LNCAP (cell line): ENCODE results near the gene TCF3.

Experiments used
- TF ChIP-seq, protein P1 (sequence below): fragments of 450-650 bp; IDR thresholded peaks from 2 replicates; pipeline ENCODE4 v1.5.1; 2017; ENCODE audit warnings: mild to moderate bottlenecking

Gene TCF3

DNA sequence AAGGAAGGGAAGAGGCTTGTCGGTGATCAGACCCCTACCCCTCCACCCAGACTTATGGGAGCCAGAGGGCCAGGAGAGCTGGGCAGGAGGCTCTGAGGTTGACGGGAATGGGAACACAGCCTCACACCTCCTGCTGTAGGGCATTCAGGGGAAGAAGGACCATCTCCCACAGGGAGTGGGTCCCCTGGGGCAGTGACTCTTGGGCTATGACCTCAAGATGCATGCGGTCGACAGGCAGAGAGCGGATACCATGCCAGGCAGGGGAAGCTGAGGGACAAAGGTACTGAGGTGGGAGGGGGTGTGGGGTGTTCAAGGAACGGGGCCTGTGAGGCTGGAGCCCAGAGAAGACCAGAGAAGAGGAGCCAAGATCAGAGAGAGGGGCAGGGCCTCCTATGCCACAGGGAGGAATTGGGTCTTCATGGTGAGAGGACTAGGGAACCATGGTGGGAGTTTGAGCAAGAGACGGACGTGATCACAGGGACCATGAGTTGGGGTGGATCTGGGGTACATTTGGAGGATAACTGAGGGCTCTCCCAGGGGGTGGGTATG, 4.6 kb upstream of the TCF3 start:
- TF ChIP-seq, protein P1, sequence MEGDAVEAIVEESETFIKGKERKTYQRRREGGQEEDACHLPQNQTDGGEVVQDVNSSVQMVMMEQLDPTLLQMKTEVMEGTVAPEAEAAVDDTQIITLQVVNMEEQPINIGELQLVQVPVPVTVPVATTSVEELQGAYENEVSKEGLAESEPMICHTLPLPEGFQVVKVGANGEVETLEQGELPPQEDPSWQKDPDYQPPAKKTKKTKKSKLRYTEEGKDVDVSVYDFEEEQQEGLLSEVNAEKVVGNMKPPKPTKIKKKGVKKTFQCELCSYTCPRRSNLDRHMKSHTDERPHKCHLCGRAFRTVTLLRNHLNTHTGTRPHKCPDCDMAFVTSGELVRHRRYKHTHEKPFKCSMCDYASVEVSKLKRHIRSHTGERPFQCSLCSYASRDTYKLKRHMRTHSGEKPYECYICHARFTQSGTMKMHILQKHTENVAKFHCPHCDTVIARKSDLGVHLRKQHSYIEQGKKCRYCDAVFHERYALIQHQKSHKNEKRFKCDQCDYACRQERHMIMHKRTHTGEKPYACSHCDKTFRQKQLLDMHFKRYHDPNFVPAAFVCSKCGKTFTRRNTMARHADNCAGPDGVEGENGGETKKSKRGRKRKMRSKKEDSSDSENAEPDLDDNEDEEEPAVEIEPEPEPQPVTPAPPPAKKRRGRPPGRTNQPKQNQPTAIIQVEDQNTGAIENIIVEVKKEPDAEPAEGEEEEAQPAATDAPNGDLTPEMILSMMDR = no peak

DNA sequence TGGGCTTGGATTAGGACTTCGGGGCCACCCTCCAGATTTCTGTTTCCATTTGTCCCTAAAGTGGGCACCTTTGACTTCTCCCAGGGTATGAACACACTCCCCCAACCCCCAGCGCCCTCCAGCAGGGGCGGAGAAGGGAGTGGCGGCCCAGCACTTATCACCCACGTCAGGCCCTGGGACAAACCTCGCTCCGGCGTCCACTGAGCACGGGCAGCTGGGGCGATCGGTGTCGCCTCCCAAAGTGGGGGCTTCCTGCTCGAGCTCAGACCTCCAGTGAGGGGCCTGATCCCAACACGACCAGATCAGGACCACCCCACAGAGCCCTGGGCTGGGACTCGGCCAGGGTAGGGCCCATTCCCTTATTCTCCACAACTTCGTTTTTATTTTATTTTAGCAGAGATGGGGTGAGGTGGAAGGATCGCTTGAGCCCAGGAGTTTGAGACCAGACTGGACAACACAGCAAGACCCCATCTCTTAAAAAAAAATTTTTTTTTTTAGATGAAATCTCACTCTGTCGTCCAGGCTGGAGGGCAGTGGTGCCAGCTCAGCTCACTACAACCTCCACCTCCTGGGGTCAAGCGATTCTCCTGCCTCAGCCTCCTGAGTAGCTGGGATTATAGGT, 3.7 kb upstream of the TCF3 start:
- TF ChIP-seq, protein P1 = no peak

DNA sequence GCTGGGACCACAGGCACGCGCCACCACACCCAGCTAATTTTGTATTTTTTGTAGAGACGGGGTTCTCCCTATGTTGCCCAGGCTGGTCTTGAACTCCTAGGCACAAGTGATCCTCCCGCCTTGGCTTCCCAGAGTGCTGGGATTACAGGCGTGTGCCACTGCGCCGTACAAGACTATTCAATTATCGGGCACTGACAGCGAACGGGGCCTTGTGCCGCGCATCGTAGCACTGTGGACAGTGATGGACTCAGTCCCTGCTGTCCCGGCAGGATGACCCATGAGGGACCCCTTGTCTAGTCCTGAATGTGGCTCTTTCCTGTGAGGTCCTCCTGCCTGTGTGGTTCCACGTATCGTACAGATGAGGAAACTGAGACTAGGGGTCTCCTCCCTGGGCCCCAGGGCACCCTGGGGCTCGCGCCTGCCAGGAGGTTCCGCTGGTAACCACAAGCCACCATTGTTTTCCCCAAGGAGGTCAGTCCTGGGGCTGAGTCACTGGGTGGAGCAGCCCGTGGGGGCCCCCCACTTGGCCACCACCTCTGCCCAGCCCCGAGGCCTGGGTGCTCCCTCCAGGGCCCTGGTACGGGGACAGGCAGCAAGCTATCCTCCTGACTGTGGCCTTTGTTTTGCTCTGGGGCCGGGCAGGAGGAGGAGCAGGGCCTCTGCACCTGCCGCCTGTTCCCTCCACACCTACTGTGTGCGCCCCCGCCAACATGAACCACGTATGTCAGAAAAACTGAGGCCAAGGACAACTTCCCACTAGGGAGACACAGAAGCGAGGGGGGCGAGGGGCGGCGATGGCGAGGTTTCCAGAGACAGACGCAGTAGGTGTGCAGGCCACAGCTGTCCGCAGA, 2.9 kb upstream of the TCF3 start:
- TF ChIP-seq, protein P1 = no peak

DNA sequence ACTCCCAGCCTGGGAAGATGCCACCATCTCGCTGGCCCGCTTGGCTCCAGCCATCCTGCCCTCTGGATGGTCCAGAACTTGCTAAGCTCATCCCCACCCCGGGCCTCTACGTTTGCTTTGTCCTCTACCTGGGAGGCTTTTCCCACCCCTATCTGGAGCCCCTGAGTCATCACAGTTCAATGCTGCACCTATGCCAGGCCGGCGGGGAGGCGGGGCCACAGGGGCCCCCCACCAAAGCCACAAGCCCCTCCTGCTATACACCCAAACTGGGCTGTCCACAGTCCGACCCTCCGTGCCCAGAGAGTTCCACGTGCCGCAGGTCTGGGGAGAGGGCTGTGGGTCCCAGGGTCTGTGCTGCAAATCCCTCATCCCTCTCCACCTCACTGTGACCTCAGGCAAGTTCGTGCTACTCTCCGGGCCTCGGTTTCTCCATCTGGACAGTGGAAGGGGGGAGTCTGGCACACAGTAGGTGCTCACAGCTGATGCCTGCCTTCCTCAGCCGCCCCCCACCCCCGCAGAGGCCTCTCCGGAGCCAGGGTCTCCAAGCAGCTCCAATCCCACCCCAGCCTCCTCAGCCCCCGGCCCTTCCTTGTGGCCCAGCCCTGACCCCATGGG, 1.9 kb upstream of the TCF3 start:
- TF ChIP-seq, protein P1 = no peak

DNA sequence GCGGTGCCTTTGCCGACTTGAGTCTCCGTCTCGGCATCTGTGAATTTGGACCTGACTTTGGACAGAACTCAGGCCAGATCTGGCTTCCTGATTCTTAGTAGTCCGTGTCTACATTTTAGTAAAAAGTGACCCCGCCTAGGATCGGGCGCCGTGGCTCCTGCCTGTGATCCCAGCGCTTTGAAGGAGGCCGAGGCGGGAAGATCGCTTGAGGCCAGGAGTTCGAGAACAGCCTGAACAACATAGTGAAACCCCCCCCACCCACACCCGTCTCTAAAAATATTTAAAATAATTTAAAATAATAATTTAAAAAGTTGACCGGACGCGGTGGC, 849 bp upstream of the TCF3 start:
- TF ChIP-seq, protein P1 = no peak

DNA sequence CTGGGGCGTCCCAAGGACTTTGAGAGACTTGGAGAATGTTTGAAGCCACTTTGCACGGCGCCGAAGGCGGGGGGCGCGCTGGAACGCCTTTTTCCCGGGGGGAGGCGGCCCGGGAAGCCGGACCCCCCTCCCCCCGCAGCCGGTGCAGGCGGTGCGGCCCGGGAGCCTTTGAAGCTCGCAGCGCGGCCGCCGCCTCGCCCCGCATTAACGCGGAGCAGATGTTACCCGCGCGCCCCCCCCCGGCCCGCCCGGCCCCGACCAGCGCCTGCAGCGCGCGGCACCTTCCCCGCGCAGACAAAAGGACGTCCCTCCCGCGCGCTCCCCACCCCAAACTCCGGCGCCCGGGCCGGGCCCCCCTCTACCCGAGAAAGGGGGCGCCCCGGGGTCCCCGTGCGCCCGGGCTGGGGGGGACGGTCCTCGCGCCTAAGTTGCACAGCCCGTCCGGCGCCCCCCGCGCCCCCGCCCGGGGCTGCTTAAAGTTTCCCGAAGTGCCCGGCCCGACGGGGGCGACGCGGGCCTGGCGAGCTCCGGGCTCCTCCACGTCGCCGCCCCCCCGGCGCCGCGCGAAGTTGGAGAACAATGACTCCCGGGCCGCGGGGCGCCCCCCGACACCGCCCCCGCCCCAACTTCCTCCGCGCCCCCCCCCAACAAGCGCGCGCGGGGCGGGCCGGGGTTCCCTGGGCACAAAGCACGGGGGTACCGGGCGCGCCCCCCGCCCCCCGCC, 685 bp downstream of the TCF3 start:
- TF ChIP-seq, protein P1 = no peak
